Osteoblast (primary cell): ENCODE results near the gene TCERG1L. TPM values are rescaled to one million over a fixed set of nuclear protein-coding genes. Genes with fewer than 3 reads are reported as not detected.

Experiments used
- DNase-seq: peaks from one replicate; pipeline ENCODE4 v3.0.0; 2011; ENCODE audit warnings: low spot score, mixed read lengths; ENCODE audit not compliant: insufficient read length; ENCODE audit errors: missing footprints
- H2AFZ ChIP-seq: 2 replicates; pipeline ENCODE4 v1.6.0; 2011; ENCODE audit warnings: mild to moderate bottlenecking, low read length
- H3K27ac ChIP-seq: 2 replicates; pipeline ENCODE4 v1.5.1; 2011; ENCODE audit warnings: mild to moderate bottlenecking, low read depth, low read length, moderate library complexity
- H3K27me3 ChIP-seq: 2 replicates; pipeline ENCODE4 v1.6.0; 2012; ENCODE audit warnings: mild to moderate bottlenecking, control low read depth, inconsistent platforms, low read length, moderate library complexity; ENCODE audit not compliant: insufficient read depth
- H3K36me3 ChIP-seq: 2 replicates; pipeline ENCODE4 v1.5.1; 2011; ENCODE audit warnings: mild to moderate bottlenecking, low read length, control low read depth, moderate library complexity; ENCODE audit not compliant: insufficient read depth
- H3K4me1 ChIP-seq: 2 replicates; pipeline ENCODE4 v1.5.1; 2011; ENCODE audit warnings: mild to moderate bottlenecking, low read length, control low read depth, moderate library complexity; ENCODE audit not compliant: insufficient read depth
- H3K4me2 ChIP-seq: 2 replicates; pipeline ENCODE4 v1.6.0; 2011; ENCODE audit warnings: mild to moderate bottlenecking, low read length; ENCODE audit not compliant: insufficient read depth
- H3K4me3 ChIP-seq: fragments of 200-600 bp; sonication (generic); 3 replicates; pipeline ENCODE4 v1.5.1; 2012; ENCODE audit warnings: mild to moderate bottlenecking, low read length, inconsistent platforms; ENCODE audit not compliant: insufficient read depth
- H3K79me2 ChIP-seq: 2 replicates; pipeline ENCODE4 v1.6.0; 2012; ENCODE audit warnings: mild to moderate bottlenecking, low read length, control low read depth, inconsistent platforms; ENCODE audit not compliant: insufficient read depth
- H3K9me3 ChIP-seq: 2 replicates; pipeline ENCODE4 v1.5.1; 2011; ENCODE audit warnings: low read depth, low read length, control low read depth
- H4K20me1 ChIP-seq: 2 replicates; pipeline ENCODE4 v1.6.0; 2012; ENCODE audit warnings: mild to moderate bottlenecking, low read length, control low read depth; ENCODE audit not compliant: insufficient read depth
- CTCF ChIP-seq: IDR thresholded peaks from 2 replicates; pipeline ENCODE4 v1.5.1; 2011; ENCODE audit warnings: mild to moderate bottlenecking, low read depth, low read length, moderate library complexity; ENCODE audit errors: extremely low read depth
- total RNA-seq: library from RNA; depleted of rRNA; stranded (reverse); fragments of >200 nt; gene quantifications from 2 replicates; pipeline ENCODE4 v1.2.3, GENCODE V29; 2012

Gene TCERG1L
- total RNA-seq, 1 donor: under 0.01 TPM

GRCh38 chr10:131144196-131144595 is 167.3 kb downstream of the TCERG1L start:
- Histone ChIP-seq H3K79me2 (no peaks in the 10 kb centered on the region), H3K27me3 (no peaks in the 10 kb centered on the region), H3K4me1 (no peaks in the 10 kb centered on the region), H3K4me2 (no peak overlapping the region), H4K20me1 (no peaks in the 10 kb centered on the region), H3K36me3 (no peaks in the 10 kb centered on the region), H3K27ac (no peak overlapping the region), H3K9me3 (no peaks in the 10 kb centered on the region), H2AFZ (no peak overlapping the region), H3K4me3 (no peak overlapping the region)
- TF ChIP-seq CTCF: no peak
- no peak for DNase-seq

- H3K27me3 ChIP-seq: no peaks in the 10 kb centered on the region
- H3K4me3 ChIP-seq: no peak overlapping the region
- TF ChIP-seq CTCF: no peak
- DNase-seq: no peak
- no peaks in the 10 kb centered on the region for H3K9me3 ChIP-seq
- no peaks in the 10 kb centered on the region for H3K36me3 ChIP-seq
- no peak overlapping the region for H3K4me2 ChIP-seq
- no peaks in the 10 kb centered on the region for H4K20me1 ChIP-seq
- H3K27ac ChIP-seq: no peak overlapping the region
- H3K79me2 ChIP-seq: no peaks in the 10 kb centered on the region
- no peak overlapping the region for H2AFZ ChIP-seq
- no peaks in the 10 kb centered on the region for H3K4me1 ChIP-seq
Measured at GRCh38 chr10:131143425-131144165, 167.9 kb downstream of the TCERG1L start.

- Histone ChIP-seq H3K79me2 (no peaks in the 10 kb centered on the region), H3K36me3 (no peaks in the 10 kb centered on the region), H2AFZ (no peak overlapping the region), H4K20me1 (no peaks in the 10 kb centered on the region), H3K4me1 (no peaks in the 10 kb centered on the region), H3K9me3 (no peaks in the 10 kb centered on the region), H3K27ac (no peak overlapping the region), H3K4me2 (no peak overlapping the region), H3K27me3 (no peaks in the 10 kb centered on the region), H3K4me3 (no peak overlapping the region)
- no peak for DNase-seq
- no peak for TF ChIP-seq CTCF
Measured at GRCh38 chr10:131142517-131143380, 168.8 kb downstream of the TCERG1L start.
